NT2/D1 (cell line): Measurements from ENCODE around the gene LCP2.

Source experiments
- YY1 ChIP-seq: IDR thresholded peaks from 2 replicates; pipeline ENCODE4 v1.6.1; 2011; ENCODE audit not compliant: insufficient read length, insufficient read depth
- ZNF274 ChIP-seq: IDR thresholded peaks from 2 replicates; pipeline ENCODE4 v1.6.1; 2011; ENCODE audit warnings: mild to moderate bottlenecking, low read depth, low read length

DNA sequence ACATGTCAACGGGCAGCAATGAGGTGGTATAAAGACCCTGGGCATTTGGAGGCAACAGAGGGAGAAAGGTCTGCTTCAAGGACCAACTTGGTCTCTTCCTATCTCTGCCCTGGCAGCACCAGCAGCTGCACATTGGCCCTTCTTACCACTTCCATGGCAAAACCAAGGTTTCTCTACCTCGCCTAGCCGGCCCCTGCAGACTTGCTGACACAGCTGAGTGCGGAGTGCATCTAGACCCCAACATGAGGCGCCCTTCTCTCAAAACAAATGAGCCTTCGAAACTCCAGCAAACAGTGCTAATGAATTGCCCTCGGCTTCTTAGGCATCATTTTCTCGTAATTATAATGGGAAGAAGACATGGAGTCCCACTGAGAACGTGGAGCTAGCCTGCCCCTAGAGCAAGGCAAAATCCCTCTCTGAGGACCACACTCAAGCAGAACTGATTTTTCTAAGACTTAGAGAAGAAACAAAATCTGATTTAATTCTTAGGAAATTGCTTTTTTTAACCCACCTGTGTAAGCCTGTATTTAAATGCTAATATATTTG is 49.5 kb upstream of the LCP2 start:
- no peak for TF ChIP-seq ZNF274
- no peak for TF ChIP-seq YY1
